NCI-H1694 (cell line): ENCODE measurements around the gene CDRT15L2.
"Not testable (repeated sequence)": the region's sequence is repeated elsewhere in the genome, so short reads cannot be mapped to it uniquely, and the experiment has no call there.

ENCODE experiments used
- DNase-seq: peaks from one replicate; lab custom pipeline; 2025; lab: John Stamatoyannopoulos, UW

The CDRT15L2 gene

GRCh38 chr17:20579424-20579823 is at the start of gene CDRT15L2:
Gene CDRT15L2, plus strand, starts transcription at chr17:20579724. Its CDS starts 20 bp downstream, at chr17:20579744.
- not testable (repeated sequence) for DNase-seq

GRCh38 chr17:20530104-20530503 is 49.4 kb upstream of the CDRT15L2 start:
- DNase-seq, result not testable (repeated sequence)

GRCh38 chr17:20532544-20533090 is 46.9 kb upstream of the CDRT15L2 start:
- DNase-seq, result not testable (repeated sequence)

DNA sequence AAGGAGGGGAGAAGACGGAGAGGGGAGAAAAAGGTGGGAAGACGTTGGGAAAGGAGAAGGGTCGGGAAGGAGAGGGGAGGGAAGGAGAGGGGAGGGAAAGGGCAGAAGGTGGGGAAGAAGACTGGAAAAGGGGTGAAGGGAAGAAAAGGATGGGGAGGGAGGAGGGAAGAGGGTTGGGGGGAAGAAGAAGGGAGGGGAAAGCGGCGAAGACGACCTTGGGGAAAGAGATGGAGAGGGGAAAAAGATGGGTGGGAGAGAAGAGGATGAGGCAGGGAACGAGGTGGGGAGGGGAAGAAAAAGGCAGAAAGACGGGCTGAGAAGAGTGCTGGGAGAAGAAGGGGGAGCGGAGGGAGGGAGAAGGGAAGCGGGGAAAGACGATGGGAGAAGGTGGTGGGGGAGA is 46.3 kb upstream of the CDRT15L2 start:
- DNase-seq, result not testable (repeated sequence)

DNA sequence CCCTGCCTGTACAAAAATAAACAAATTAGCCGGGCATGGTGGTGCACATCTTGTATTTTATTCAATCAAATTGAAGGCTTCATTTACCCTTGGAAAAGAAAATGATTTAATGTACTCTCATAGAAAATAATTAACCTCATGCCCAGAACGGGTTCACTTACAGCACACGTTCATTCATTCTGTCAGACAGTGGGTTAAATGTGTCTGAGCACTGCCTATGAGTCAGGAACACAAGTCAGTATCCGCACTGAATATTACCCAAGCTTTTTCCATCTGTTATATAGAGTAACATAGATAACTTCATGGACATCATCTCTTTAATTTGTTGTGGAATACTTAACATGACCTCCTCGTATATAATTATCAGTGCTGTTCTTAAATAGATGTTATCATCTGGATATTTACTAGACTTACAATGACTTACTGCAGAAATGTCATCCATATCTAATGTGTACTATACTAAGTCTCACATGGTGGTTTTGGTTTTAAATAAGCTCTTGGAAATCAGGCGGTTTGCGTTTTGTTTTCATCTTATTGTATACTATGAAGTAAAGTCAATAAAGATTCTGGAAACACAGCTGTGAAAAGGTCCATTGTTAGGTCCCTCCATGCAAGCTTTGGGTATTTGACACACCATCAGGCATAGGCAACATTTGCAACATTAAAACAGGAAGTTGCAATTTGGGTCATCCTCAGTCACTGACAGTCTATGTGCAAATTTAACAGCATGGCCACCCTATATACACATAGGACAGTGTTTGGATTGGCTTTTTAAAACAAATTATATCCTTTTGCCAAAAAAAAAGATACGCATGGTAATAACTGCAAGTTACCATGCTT is 44.6 kb upstream of the CDRT15L2 start:
- not testable (repeated sequence) for DNase-seq

DNA sequence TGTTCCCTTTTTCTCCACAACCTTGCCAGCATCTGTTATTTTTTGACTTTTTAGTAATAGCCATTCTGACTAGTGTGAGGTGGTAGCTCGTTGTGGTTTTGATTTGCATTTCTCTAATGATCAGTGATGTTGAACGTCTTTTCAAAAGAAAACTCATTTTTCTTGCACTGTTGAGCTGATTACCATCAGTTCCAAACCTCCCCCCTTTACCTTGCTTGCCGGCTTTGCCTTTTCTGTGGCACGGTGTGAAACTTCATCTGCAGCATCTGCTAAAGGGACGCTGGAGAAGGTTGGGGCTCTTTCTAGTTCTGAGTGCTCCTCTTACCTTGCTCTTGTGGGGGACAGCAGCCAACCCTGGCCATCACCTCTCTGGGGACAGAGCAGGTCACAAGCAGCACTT is 39.1 kb upstream of the CDRT15L2 start:
- not testable (repeated sequence) for DNase-seq

DNA sequence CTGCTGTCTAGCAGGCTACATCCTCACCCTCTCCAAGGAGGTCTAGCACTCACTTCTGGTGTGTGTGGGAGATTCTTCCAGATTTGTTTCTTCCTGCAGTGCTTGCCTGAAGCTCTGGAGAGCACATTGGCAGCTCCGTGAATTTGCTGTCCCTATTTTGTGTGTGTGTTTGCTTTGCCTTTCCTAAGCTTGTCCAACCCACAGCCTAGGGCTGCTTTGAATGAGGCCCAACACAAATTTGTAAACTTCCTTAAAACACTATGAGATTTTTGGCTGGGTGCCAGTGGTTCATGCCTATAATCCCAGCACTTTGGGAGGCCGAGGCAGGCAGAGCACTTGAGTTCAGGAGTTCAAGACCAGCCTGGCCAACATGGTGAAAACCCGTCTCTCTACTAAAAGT is 38.7 kb upstream of the CDRT15L2 start:
- not testable (repeated sequence) for DNase-seq

- DNase-seq, result not testable (repeated sequence)
These were observed 37.5 kb upstream of the CDRT15L2 start for GRCh38 chr17:20541853-20542546.

GRCh38 chr17:20547923-20548322 is 31.6 kb upstream of the CDRT15L2 start:
- DNase-seq, result not testable (repeated sequence)

DNA sequence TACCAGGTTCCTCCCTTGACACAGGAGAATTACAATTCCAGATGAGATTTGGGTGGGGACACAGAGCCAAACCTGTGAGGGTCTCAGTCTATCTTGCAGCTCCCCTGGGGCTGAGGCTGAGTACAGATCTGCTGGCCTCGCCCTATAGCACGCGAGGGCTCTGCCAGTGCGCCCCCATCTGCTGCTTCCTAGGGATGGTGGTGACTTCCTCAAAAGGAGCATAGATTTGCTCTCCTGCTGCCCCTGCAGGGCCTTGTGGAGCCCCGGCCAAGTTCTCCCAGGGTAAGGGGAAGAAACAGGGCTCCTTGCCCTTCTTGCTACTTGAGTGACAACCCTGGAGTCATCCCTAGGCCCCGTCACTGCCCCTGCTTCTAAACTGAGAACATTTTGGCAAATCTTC is 26.6 kb upstream of the CDRT15L2 start:
- not testable (repeated sequence) for DNase-seq

- not testable (repeated sequence) for DNase-seq
These were observed 24.8 kb upstream of the CDRT15L2 start for GRCh38 chr17:20554728-20555127.

GRCh38 chr17:20555135-20556010 is 24.2 kb upstream of the CDRT15L2 start:
- not testable (repeated sequence) for DNase-seq

GRCh38 chr17:20558096-20558495 is 21.4 kb upstream of the CDRT15L2 start:
- not testable (repeated sequence) for DNase-seq

DNA sequence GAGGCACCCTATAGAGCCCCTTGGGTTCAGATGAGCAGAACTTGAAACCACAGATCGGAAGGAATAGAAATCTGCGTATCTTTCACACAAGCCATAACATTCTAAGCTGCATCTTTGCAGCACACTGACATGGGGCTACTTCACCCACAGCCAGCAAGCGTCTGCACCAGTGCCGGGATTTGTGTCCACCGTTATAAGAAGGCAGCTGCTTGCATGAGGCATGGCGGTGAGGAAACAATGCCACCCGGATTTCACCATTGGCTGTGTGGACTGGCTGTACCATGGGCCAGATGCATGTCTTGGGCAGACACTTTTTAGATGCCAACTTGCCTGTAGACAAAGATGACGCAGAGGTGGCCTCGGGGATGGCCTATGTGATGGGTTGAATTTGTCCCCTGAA is 20.5 kb upstream of the CDRT15L2 start:
- DNase-seq, result not testable (repeated sequence)

GRCh38 chr17:20562587-20562986 is 16.9 kb upstream of the CDRT15L2 start:
- DNase-seq, result no peak

DNA sequence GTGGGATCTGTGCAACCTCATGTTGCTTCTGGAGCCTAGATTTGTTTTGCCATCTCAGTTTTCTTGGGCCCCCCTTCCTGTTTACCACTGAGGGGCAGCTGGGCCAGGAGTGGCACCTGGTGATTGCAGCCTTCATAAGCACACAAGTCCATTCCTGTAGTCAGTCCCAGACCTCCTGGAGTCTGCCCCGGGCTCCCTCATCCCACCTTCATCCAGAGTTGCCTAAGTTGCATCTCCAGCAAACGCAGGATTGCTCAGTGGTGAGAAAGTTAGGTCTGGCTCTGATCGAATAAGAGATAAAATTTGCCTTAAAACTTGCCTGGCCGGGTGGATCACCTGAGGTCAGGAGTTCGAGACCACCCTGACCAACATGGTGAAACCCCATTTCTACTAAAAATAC is 14.3 kb upstream of the CDRT15L2 start:
- not testable (repeated sequence) for DNase-seq

GRCh38 chr17:20565711-20566110 is 13.8 kb upstream of the CDRT15L2 start:
- no peak for DNase-seq

- not testable (repeated sequence) for DNase-seq
These were observed 12.8 kb upstream of the CDRT15L2 start for GRCh38 chr17:20566736-20567135.

DNA sequence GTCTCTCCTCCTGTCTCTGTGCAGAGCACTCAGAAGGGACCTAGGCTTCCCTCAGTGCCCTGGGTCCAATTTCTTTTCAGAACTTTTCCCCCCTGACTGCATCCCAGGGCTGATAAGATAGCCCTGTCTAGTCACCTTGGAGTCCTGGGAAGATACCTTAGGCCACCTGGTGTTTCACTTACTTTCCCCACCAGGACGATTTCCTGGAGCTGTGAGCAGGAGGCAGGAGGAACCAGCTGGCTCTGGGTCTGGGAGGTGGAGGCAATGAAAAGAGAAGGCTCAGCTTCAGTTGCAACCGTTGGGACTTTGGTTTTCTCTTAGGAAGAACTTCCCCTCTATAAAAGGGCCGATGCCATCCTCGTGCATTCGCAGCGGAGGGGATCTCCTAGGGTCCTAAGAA is 12.1 kb upstream of the CDRT15L2 start:
- not testable (repeated sequence) for DNase-seq

DNA sequence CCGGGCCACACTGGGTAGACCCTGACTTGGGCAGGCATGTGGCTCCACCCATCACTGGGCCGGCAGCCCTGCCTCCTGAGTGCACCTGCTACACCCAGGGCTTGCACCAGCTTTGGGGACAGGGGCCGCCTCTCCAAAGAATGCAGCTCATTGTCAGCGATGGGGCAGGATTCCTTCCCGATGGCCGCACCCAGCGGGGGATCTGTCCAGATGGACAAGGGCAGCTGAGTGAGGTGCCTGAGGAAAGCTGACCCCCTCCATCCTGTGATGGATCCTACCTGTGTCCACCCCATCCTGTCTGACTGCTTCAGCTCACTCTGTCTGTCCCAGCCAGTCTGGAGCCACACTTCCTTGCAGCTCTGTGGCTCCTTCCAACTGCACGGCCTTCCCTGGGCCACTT is 10.9 kb upstream of the CDRT15L2 start:
- not testable (repeated sequence) for DNase-seq

DNA sequence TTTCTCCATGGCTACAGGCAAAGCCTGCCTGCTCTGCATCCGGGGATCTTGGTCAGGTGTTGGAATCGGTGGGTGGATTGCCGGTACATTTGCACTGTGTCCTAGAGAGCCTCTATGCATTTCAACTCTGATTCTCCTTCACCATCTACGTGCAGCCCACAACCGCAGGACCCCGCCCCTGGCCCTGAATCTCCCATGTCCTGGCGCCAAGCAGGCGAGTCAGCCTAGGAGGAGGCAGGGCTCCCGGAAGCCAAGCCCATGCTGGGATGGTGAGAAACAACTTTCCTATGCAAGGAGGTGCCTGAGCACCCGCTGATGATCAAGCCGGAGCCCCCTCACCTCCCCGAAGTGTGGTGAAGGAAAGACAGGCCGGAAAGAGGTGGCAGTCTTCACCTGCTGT is 7.9 kb upstream of the CDRT15L2 start:
- not testable (repeated sequence) for DNase-seq

DNA sequence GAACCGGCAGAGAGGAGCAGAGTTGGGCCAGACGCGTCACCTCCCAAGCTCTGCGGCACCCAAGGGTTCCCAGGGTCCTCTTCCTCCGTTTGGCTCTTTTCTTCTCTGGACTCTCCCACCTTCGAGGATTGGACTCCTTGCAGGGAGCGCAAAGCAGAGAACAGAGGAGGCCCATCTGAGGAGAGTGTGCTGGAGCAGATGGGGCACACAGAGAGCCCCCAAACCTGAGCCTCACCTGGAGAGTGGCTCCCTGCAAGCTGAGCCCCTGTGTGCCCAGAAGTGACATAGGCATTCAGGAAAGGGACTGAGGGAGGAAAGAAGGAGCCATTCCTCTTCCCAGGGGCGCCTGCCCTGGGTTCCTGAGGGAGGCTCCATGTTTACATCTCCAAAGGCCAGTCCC is 6.3 kb upstream of the CDRT15L2 start:
- DNase-seq, result not testable (repeated sequence)
